Epithelial cell of esophagus (primary cell): Measurements from ENCODE around the gene R3HDM2.
A peak's percentile ranks its signal among the peaks of the same experiment; 100 is the strongest.

Experiments used
- DNase-seq: peaks from one replicate; pipeline ENCODE4 v3.0.0; 2010; ENCODE audit warnings: low read depth
- H3K4me3 ChIP-seq: 2 replicates; pipeline ENCODE4 v1.5.1; 2011; ENCODE audit warnings: mild to moderate bottlenecking, low read length, control low read depth
- CTCF ChIP-seq: IDR thresholded peaks from 2 replicates; pipeline ENCODE4 v1.5.1; 2011; ENCODE audit warnings: low read depth, mild to moderate bottlenecking, low read length, control low read depth, inconsistent platforms; ENCODE audit not compliant: insufficient read depth; ENCODE audit errors: missing control alignments

Gene R3HDM2

GRCh38 chr12:57476162-57476992 lies 45.5 kb upstream of the R3HDM2 start:
- no peak for DNase-seq

DNA sequence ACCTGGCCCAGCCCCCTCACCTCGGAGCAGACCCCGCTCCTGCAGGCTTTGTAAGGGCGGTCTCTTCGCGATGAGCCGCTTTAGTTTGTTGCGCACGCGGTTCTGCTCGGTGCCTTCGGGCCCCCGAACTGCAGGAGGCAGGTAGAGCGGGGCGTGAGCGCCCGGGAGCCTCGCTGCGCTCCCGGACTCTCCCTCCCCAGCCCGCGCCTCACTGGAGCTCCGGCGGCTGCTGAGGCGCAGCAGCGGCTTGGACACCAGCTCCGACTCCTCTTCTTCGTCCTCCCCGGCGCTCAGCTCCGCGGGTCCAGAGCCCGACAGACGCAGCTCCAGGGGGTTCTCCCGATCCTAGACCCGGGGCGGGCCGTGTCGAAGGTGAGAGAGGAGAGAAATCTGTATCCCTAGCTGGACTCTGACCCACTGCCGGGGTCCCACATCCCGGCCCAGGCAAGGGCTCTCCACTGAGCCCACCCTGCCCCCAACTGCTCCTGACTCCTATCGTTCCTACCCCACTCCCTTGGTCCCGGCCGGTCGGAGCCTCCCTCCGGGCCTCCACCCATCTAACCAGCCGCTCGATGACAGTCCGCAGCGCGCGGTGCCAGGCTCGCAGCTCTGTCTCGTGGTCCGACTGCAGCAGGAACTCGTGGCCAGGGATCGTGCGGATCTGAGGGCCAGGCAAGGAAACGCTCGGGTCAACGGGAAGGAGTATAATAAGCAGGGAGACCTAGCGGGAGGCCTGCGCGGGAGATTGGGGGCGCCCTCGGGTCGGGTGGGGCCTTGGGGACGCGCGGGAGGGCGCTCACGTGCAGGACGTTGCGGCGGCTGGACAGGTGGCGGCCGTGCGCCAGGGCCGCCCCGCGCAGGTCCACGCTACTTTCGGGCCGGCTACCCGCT lies 44.7 kb upstream of the R3HDM2 start:
- H3K4me3 ChIP-seq, result peak overlapping the region; percentile 13
- no peak for DNase-seq
- TF ChIP-seq CTCF, result no peak

More at GRCh38 chr12:57476162-57476992, 45.5 kb upstream of the R3HDM2 start:
- H3K4me3 ChIP-seq, result peak overlapping the region; percentile 13
- peak; percentile 27 for TF ChIP-seq CTCF

GRCh38 chr12:57474862-57475261 lies 44.0 kb upstream of the R3HDM2 start:
- no peak for DNase-seq
- no peak overlapping the region for H3K4me3 ChIP-seq
- no peak for TF ChIP-seq CTCF

DNA sequence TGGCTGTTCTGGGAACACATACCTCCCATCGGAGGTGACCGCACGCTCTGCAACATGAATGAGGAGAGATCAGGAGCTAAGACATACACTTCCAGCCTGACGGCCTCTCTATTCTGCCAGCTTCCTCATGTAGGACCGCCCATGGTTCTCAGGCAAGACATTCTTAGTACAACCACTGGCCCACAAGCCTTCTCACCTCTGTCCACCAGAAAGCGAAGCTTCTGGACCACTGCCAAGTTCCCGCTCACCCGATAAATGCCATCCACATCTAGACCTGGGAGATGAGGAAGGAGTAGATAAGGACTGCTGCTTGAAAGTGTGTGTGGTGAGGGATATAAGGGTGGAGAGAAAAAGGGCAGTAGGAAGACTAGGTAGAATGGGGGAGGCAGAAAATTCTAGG lies 43.6 kb upstream of the R3HDM2 start:
- DNase-seq, result no peak
- no peak for TF ChIP-seq CTCF
- no peak overlapping the region for H3K4me3 ChIP-seq

GRCh38 chr12:57473886-57474285 lies 43.0 kb upstream of the R3HDM2 start:
- no peak for DNase-seq
- TF ChIP-seq CTCF, result no peak
- no peak overlapping the region for H3K4me3 ChIP-seq

GRCh38 chr12:57473392-57473791 lies 42.5 kb upstream of the R3HDM2 start:
- TF ChIP-seq CTCF, result no peak
- no peak overlapping the region for H3K4me3 ChIP-seq
- DNase-seq, result no peak
